Common myeloid progenitor, CD34-positive (primary cell): ENCODE data around the gene ALPI.

Experiments used
- CTCF ChIA-PET: fragments of 350-600 bp; sonication (Branson Sonifier 250); formaldehyde crosslinking; loops from one replicate; lab custom pipeline; 2021; ENCODE audit warnings: antibody characterized with exemption; lab: Charles Lee
- POLR2A ChIA-PET: fragments of 350-600 bp; sonication (Branson Sonifier 250); formaldehyde crosslinking; loops from one replicate; lab custom pipeline; 2021; ENCODE audit warnings: antibody characterized with exemption; lab: Charles Lee
- DNase-seq, 3 donors: peaks; one replicate each; pipeline versions ENCODE4 v3.0.0 to v3.0.0-alpha.2; 2013
- H3K27ac ChIP-seq, 2 experiments: 1 replicate in 1 of 2; 2 replicates in 1 of 2; pipeline ENCODE4 v1.7.0; 2013; ENCODE audit warnings: inconsistent platforms in 2 of 2, low read length in 2 of 2, mild to moderate bottlenecking in 2 of 2, low read depth in 1 of 2, moderate library complexity in 1 of 2; ENCODE audit not compliant: severe bottlenecking in 2 of 2, insufficient read depth in 1 of 2, poor library complexity in 1 of 2
- H3K27me3 ChIP-seq, 5 experiments: replicated peaks in 2 of 5; 1 replicate in 3 of 5; 2 replicates in 2 of 5; pipeline versions ENCODE4 v1.6.1 to v1.7.0; 2013; ENCODE audit warnings: low read length in 4 of 5, mild to moderate bottlenecking in 2 of 5, moderate library complexity in 2 of 5, inconsistent platforms in 1 of 5; ENCODE audit not compliant: insufficient read depth in 5 of 5, control insufficient read depth in 4 of 5
- H3K36me3 ChIP-seq, 4 experiments: 1 replicate in 2 of 4; 2 replicates in 2 of 4; pipeline versions ENCODE4 v1.6.1 to v1.7.0; 2013; ENCODE audit warnings: low read length in 3 of 4, control low read depth in 1 of 4, mild to moderate bottlenecking in 1 of 4; ENCODE audit not compliant: control insufficient read depth in 4 of 4, insufficient read depth in 4 of 4
- H3K4me1 ChIP-seq, 4 experiments: 1 replicate in 3 of 4; 2 replicates in 1 of 4; pipeline versions ENCODE4 v1.6.1 to v1.7.1; 2013; ENCODE audit warnings: low read length in 3 of 4, mild to moderate bottlenecking in 3 of 4, control low read depth in 1 of 4, inconsistent platforms in 1 of 4, moderate library complexity in 1 of 4; ENCODE audit not compliant: control insufficient read depth in 4 of 4, insufficient read depth in 4 of 4; ENCODE audit errors: control extremely low read depth in 1 of 4
- H3K4me3 ChIP-seq, 7 experiments: 1 replicate in 4 of 7; 2 replicates in 3 of 7; pipeline versions ENCODE4 v1.5.1 to v1.7.0; 2013; ENCODE audit warnings: mild to moderate bottlenecking in 7 of 7, low read length in 6 of 7, moderate library complexity in 6 of 7, inconsistent platforms in 2 of 7, low read depth in 2 of 7, control low read depth in 1 of 7; ENCODE audit not compliant: insufficient read depth in 4 of 7, control insufficient read depth in 1 of 7; ENCODE audit errors: extremely low read depth in 1 of 7
- H3K9me3 ChIP-seq, 5 experiments: 1 replicate in 4 of 5; 2 replicates in 1 of 5; pipeline versions ENCODE4 v1.6.1 to v1.7.1; 2013; ENCODE audit warnings: low read length in 4 of 5, mild to moderate bottlenecking in 2 of 5, inconsistent platforms in 1 of 5, low read depth in 1 of 5, moderate library complexity in 1 of 5; ENCODE audit not compliant: control insufficient read depth in 4 of 5, insufficient read depth in 2 of 5; ENCODE audit errors: control extremely low read depth in 1 of 5
- WGBS: methylation state at CpG from one replicate; pipeline ENCODE4 v1.1.5; 2013; ENCODE audit not compliant: insufficient coverage; 5-methylcytosine and 5-hydroxymethylcytosine counted together

The ALPI gene

DNA sequence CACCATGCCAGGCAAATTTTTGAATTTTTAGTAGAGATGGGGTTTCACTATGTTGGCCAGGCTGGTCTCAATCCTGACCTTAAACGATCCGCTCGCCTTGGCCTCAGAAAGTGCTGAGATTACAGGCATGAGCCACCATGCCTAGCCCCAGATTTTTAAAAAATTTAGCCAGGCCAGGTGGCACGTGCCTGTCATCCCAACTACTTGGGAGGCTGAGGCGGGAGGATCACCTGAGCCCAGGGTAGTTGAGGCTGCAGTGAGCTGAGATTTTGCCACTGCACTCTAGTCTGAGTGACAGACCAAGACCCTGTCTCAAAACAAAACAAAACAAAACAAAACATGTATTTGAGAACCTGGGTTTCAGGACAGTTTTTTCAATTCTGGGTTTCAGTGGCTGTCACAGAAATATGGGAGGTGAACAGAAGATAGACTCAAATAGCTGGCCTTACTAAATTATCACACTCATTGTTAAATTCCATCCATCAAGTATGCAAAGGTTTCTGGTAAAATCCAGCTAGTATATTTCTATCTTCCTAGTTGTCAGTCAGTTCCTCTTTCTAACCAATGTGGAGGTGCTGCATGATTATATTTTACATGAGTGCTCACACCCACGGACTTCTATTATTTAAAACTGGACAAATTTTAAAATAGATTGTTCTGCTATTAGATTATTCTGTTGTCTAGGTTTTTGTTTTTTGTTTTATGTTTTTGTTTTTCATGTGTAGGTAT is 43.9 kb upstream of the ALPI start:
- Histone ChIP-seq H3K9me3 (no peaks in the 10 kb centered on the region), H3K4me1 (peaks cover 6 to 19% (median 10%) of the 10 kb centered on the region in 4 experiments), H3K27me3 (peaks cover 0 to 5% (median 0%) of the 10 kb centered on the region in 5 experiments), H3K36me3 (no peaks in the 10 kb centered on the region), H3K4me3 (no peak overlapping the region), H3K27ac (no peak overlapping the region)
- ChIA-PET POLR2A (no interaction called here), CTCF (interaction anchor here (1.0 to 2.3 kb wide), 5 partner anchors 11 to 46 kb away, joined by 3 to 7 read pairs (median 5); no protein-coding TSS in a partner anchor)
- 95% methylated on average over 3 of the region's 6 CpGs for WGBS
- no peak for DNase-seq

DNA sequence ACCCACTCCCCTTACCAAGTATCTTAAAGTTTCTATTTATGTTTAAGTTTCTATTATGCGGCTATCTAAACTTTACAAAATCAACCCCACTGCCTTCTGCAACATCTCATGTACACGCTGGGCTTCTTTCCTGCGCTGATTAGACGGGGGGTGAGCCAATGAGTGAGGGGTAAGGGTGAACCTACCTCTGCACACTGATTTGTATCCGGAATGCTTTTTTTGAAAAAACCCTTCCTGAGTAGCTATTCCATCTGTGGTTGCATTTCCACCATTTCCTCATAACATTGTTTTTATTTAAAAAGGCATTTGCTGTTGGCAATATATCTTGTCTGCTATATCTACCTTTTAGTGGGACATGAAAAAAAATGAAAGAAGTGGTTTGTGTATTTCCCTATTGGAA is 43.0 kb upstream of the ALPI start:
- H3K4me1 ChIP-seq = peaks cover 6 to 19% (median 10%) of the 10 kb centered on the region in 4 experiments
- ChIA-PET POLR2A (no interaction called here), CTCF (interaction anchor here (1.0 to 2.7 kb wide), 7 partner anchors 12 to 272 kb away, joined by 3 to 8 read pairs (median 5); no protein-coding TSS in a partner anchor)
- no CpG with 5 or more reads among the region's 5 CpGs for WGBS
- H3K27me3 ChIP-seq = peaks cover 0 to 9% (median under 1%) of the 10 kb centered on the region in 5 experiments
- DNase-seq = peak in 2 of 3 donors; percentile 44 to 57
- no peaks in the 10 kb centered on the region for H3K36me3 ChIP-seq
- H3K4me3 ChIP-seq = peak overlapping the region in 4 of 7 experiments; percentile 1 to 70 (median 18)
- H3K27ac ChIP-seq = no peak overlapping the region
- H3K9me3 ChIP-seq = no peaks in the 10 kb centered on the region

DNA sequence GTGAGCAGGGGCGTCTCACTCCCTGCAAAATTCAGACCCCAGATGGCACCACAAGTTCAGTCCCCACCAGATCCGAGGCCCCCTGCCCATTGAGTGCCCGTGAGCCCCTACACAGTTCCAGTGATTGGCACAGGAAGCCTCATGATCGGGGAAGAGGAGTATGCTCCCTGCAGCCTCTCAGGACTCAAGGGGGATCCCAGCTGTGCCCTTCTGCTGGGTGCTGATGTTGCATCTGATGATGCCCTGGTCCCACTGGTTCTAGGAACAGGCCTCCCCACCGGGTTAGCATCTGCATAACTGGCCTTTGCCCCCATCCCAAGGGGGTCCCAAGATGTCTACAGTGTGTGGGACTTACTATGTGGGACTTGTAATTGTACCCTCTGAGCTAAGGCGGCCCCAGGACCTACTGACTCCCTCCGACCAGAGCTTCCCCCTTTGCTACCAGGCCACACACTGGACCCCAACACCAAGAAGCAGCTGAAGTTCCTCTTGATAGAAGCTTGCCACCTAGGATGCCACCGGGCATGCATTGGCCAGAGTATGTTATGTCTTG is 40.7 kb upstream of the ALPI start:
- Histone ChIP-seq H3K9me3 (no peaks in the 10 kb centered on the region), H3K27me3 (peaks cover 0 to 27% (median 21%) of the 10 kb centered on the region in 5 experiments), H3K4me1 (peaks cover 8 to 41% (median 31%) of the 10 kb centered on the region in 4 experiments), H3K4me3 (no peak overlapping the region), H3K27ac (no peak overlapping the region), H3K36me3 (no peaks in the 10 kb centered on the region)
- WGBS = 98% methylated on average over 6 of the region's 8 CpGs
- ChIA-PET POLR2A (no interaction called here), CTCF (interaction anchor here (0.8 to 2.7 kb wide), 4 partner anchors 13 to 108 kb away, joined by 3 to 8 read pairs (median 4); no protein-coding TSS in a partner anchor)
- no peak for DNase-seq

DNA sequence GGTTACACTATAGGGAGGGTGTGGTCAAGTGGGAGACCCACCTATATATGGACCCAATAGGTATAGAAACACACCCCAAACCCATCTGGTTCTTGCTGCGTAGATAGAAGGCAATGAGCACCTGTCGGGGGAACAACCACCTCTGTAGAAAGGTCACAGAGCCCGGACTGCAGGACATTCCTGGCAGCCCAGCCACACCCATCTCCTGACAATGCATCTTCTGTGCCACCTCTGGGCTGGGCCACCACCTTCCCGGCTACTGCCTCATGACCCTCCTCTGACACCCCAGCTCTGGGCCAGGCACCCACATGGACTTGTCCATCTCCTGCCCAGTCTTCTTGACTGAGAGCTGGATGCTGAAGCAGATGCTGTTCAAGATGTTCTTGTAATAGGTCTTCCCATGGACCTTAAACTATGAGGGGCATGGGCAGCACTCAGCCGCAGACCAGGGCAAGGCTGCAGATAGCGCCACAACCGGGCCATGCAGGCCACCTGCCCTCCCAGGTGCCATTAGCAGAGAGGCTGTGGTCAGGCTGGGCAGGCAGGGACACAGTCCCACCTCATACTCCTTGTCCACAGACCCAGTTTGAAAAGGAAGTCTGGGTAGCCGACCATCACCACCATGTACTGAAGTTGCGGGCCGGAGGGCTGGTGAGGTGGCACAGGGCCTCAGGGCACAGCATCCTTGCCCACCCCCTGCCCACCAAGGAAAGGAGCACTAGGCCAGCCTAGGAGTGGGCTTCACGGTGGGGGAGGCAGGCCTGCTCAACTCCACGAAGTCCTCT is 40.0 kb upstream of the ALPI start:
- CTCF ChIA-PET = interaction anchor here (0.8 to 2.7 kb wide), 2 partner anchors 23 to 108 kb away, joined by 3 to 8 read pairs; no protein-coding TSS in a partner anchor
- H3K27me3 ChIP-seq = peaks cover 0 to 30% (median 26%) of the 10 kb centered on the region in 5 experiments

DNA sequence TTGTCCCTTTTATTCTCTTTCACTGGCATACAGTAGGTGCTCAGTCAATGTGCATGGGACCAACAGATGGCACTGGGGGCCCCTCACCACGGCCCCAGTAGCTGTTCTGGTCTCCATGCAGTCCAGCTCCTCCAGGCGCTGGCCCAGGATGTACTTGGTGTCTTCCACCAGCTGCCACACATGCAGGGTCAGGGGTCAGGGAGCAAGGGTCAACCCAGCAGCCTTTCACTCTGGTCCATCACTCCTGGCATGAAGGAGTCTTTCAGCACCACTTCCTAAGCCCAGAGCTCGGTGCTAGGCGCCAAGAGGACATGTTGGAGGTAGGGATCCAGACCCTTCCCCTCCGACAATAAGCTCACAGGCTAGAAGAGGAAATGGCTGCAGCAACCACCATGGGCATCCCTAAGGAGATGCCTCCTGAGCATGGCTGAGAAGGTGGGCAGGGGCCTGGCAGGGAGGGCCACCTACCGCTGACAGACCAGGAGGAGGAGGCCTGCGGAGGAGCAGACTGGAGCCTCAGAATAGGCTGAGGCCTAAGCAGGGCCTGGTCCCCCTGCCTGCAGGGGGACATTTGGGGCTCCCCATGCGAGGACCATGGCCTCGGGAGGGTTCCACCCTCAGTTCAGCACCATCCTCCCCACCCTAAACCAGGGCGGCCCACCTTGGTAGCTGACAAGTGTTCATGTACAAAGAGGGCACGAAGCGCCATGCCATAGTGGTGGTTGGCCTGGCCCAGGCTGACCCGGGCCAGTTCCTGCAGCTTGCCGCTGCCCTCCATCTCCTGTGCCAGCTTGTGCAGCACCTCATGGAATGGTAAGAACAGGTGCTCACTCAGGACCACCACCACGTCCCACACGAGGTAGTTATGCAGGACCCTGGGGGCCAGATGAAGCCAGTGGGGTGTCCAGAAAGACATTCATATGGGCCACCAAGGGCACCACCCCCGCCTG is 39.2 kb upstream of the ALPI start:
- ChIA-PET POLR2A (no interaction called here), CTCF (no interaction called here)
- 99% methylated on average over 15 of the region's 17 CpGs for WGBS
- Histone ChIP-seq H3K27me3 (peaks cover 0 to 36% (median 31%) of the 10 kb centered on the region in 5 experiments), H3K36me3 (no peaks in the 10 kb centered on the region), H3K9me3 (peaks cover 0 to 4% (median 0%) of the 10 kb centered on the region in 5 experiments), H3K27ac (no peak overlapping the region), H3K4me3 (no peak overlapping the region), H3K4me1 (peaks cover 8 to 50% (median 37%) of the 10 kb centered on the region in 4 experiments)
- DNase-seq = no peak

More for the DNA sequence above, 40.0 kb upstream of the ALPI start:
- POLR2A ChIA-PET = no interaction called here
- Histone ChIP-seq H3K36me3 (no peaks in the 10 kb centered on the region), H3K9me3 (no peaks in the 10 kb centered on the region), H3K27ac (no peak overlapping the region), H3K4me1 (peaks cover 8 to 47% (median 37%) of the 10 kb centered on the region in 4 experiments), H3K4me3 (no peak overlapping the region)
- no peak for DNase-seq
- WGBS = 97% methylated on average over 11 of the region's 12 CpGs

DNA sequence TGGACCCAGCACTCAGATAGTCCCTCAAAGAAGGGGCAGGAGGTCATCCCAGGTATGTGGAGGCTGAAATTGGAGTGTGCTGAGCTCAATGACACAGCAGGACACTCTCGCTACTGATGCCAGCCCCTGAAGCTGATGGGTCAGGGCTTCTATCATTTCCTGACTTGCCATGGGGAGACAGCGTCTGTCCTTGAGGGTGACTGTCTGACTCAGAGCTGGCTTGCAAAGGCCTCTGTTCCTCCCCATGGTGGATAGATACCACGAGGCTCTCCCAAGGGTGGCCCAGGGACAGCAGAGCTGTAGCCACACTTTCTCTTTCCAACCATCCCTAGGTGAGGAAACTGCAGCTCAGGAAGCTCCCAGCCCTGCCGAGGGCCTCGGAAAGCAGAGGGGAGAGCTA is 38.5 kb upstream of the ALPI start:
- H3K27ac ChIP-seq = no peak overlapping the region
- peaks cover 0 to 11% (median under 1%) of the 10 kb centered on the region in 5 experiments for H3K9me3 ChIP-seq
- DNase-seq = no peak
- peaks cover 8 to 43% (median 36%) of the 10 kb centered on the region in 4 experiments for H3K4me1 ChIP-seq
- ChIA-PET POLR2A (no interaction called here), CTCF (interaction anchor here (1.7 kb wide), 1 partner anchor 21 kb away, joined by 4 read pairs; no protein-coding TSS in a partner anchor)
- 67% methylated on average over 3 of the region's 5 CpGs for WGBS
- no peaks in the 10 kb centered on the region for H3K36me3 ChIP-seq
- H3K27me3 ChIP-seq = peaks cover 0 to 41% (median 31%) of the 10 kb centered on the region in 5 experiments
- no peak overlapping the region for H3K4me3 ChIP-seq
